ENCODE data around the gene F9. TPM values are rescaled to one million over a fixed set of nuclear protein-coding genes. Genes with fewer than 3 reads are reported as not detected.
"Not testable (repeated sequence)": the region's sequence is repeated elsewhere in the genome, so short reads cannot be mapped to it uniquely, and the experiment has no call there.

F9 gene
- polyA plus RNA-seq (2013, experiment 1 of 4), result not detected
- polyA plus RNA-seq (2013, experiment 2 of 4), result not detected
- not detected for polyA plus RNA-seq (2013, experiment 3 of 4)
- polyA plus RNA-seq (2013, experiment 4 of 4), result not detected

- 95 to 100% methylated on average over 4 of the region's 4 CpGs for WGBS, 2 experiments
- Histone ChIP-seq H3K9me3 (ENCODE audit: control insufficient read depth, low read length) (no peaks in the 10 kb centered on the region), H3K36me3 (ENCODE audit: control insufficient read depth, insufficient read depth, low read length) (no peaks in the 10 kb centered on the region), H3K27me3 (ENCODE audit: control insufficient read depth, insufficient read depth, low read length, poor library complexity, severe bottlenecking) (no peaks in the 10 kb centered on the region), H3K27ac (ENCODE audit: insufficient read depth, low read depth, low read length, poor library complexity, severe bottlenecking) (no peak within 1 kb of the TSS), H3K4me3 (ENCODE audit: insufficient read depth, low read depth, low read length) (no peak within 1 kb of the TSS), H3K4me1 (ENCODE audit: control insufficient read depth, insufficient read depth, low read length) (no peaks in the 10 kb centered on the region)
Observed at GRCh38 chrX:139530550-139530949, at the start of gene F9. Gene F9 (plus strand): TSS chrX:139530739. CDS start chrX:139530765, 26 bp downstream.

GRCh38 chrX:139483699-139484098 lies 46.8 kb upstream of the F9 start:
- 83 to 94% methylated on average over 2 of the region's 2 CpGs for WGBS, 2 experiments

GRCh38 chrX:139484591-139484990 lies 45.9 kb upstream of the F9 start:
- H3K27me3 ChIP-seq (ENCODE audit: control insufficient read depth, insufficient read depth, low read length, poor library complexity, severe bottlenecking), result no peaks in the 10 kb centered on the region
- no peak overlapping the region for H3K4me3 ChIP-seq (ENCODE audit: insufficient read depth, low read depth, low read length)
- no peak overlapping the region for H3K27ac ChIP-seq (ENCODE audit: insufficient read depth, low read depth, low read length, poor library complexity, severe bottlenecking)
- H3K4me1 ChIP-seq (ENCODE audit: control insufficient read depth, insufficient read depth, low read length), result no peaks in the 10 kb centered on the region
- WGBS, 2 experiments, result 90 to 97% methylated on average over 1 to 2 of the region's 2 CpGs
- H3K9me3 ChIP-seq (ENCODE audit: control insufficient read depth, low read length), result no peaks in the 10 kb centered on the region
- no peaks in the 10 kb centered on the region for H3K36me3 ChIP-seq (ENCODE audit: control insufficient read depth, insufficient read depth, low read length)

More at GRCh38 chrX:139483699-139484098, 46.8 kb upstream of the F9 start:
- Histone ChIP-seq H3K4me1 (ENCODE audit: control insufficient read depth, insufficient read depth, low read length) (no peaks in the 10 kb centered on the region), H3K9me3 (ENCODE audit: control insufficient read depth, low read length) (no peaks in the 10 kb centered on the region), H3K27ac (ENCODE audit: insufficient read depth, low read depth, low read length, poor library complexity, severe bottlenecking) (no peak overlapping the region), H3K27me3 (ENCODE audit: control insufficient read depth, insufficient read depth, low read length, poor library complexity, severe bottlenecking) (no peaks in the 10 kb centered on the region), H3K4me3 (ENCODE audit: insufficient read depth, low read depth, low read length) (no peak overlapping the region), H3K36me3 (ENCODE audit: control insufficient read depth, insufficient read depth, low read length) (no peaks in the 10 kb centered on the region)

- no peak overlapping the region for H3K27ac ChIP-seq (ENCODE audit: insufficient read depth, low read depth, low read length, poor library complexity, severe bottlenecking)
- 86% methylated on average over 5 of the region's 5 CpGs for WGBS, 2 experiments
Observed at GRCh38 chrX:139495324-139495723, 35.2 kb upstream of the F9 start.

GRCh38 chrX:139506333-139506732 lies 24.2 kb upstream of the F9 start:
- Histone ChIP-seq H3K27ac (ENCODE audit: insufficient read depth, low read depth, low read length, poor library complexity, severe bottlenecking) (no peak overlapping the region), H3K36me3 (ENCODE audit: control insufficient read depth, insufficient read depth, low read length) (no peaks in the 10 kb centered on the region), H3K27me3 (ENCODE audit: control insufficient read depth, insufficient read depth, low read length, poor library complexity, severe bottlenecking) (no peaks in the 10 kb centered on the region), H3K4me1 (ENCODE audit: control insufficient read depth, insufficient read depth, low read length) (no peaks in the 10 kb centered on the region), H3K9me3 (ENCODE audit: control insufficient read depth, low read length) (no peaks in the 10 kb centered on the region), H3K4me3 (ENCODE audit: insufficient read depth, low read depth, low read length) (no peak overlapping the region)

More at GRCh38 chrX:139495324-139495723, 35.2 kb upstream of the F9 start:
- Histone ChIP-seq H3K4me3 (ENCODE audit: insufficient read depth, low read depth, low read length) (no peak overlapping the region), H3K9me3 (ENCODE audit: control insufficient read depth, low read length) (no peaks in the 10 kb centered on the region), H3K27me3 (ENCODE audit: control insufficient read depth, insufficient read depth, low read length, poor library complexity, severe bottlenecking) (no peaks in the 10 kb centered on the region), H3K36me3 (ENCODE audit: control insufficient read depth, insufficient read depth, low read length) (no peaks in the 10 kb centered on the region), H3K4me1 (ENCODE audit: control insufficient read depth, insufficient read depth, low read length) (no peaks in the 10 kb centered on the region)

GRCh38 chrX:139508099-139508498 lies 22.4 kb upstream of the F9 start:
- no peaks in the 10 kb centered on the region for H3K36me3 ChIP-seq (ENCODE audit: control insufficient read depth, insufficient read depth, low read length)
- H3K27me3 ChIP-seq (ENCODE audit: control insufficient read depth, insufficient read depth, low read length, poor library complexity, severe bottlenecking), result no peaks in the 10 kb centered on the region
- no peak overlapping the region for H3K4me3 ChIP-seq (ENCODE audit: insufficient read depth, low read depth, low read length)
- no peaks in the 10 kb centered on the region for H3K9me3 ChIP-seq (ENCODE audit: control insufficient read depth, low read length)
- WGBS, 2 experiments, result 67 to 70% methylated on average over 8 of the region's 8 CpGs
- no peak overlapping the region for H3K27ac ChIP-seq (ENCODE audit: insufficient read depth, low read depth, low read length, poor library complexity, severe bottlenecking)
- H3K4me1 ChIP-seq (ENCODE audit: control insufficient read depth, insufficient read depth, low read length), result no peaks in the 10 kb centered on the region

- Histone ChIP-seq H3K4me3 (ENCODE audit: insufficient read depth, low read depth, low read length) (no peak overlapping the region), H3K27me3 (ENCODE audit: control insufficient read depth, insufficient read depth, low read length, poor library complexity, severe bottlenecking) (no peaks in the 10 kb centered on the region), H3K4me1 (ENCODE audit: control insufficient read depth, insufficient read depth, low read length) (no peaks in the 10 kb centered on the region), H3K27ac (ENCODE audit: insufficient read depth, low read depth, low read length, poor library complexity, severe bottlenecking) (no peak overlapping the region), H3K36me3 (ENCODE audit: control insufficient read depth, insufficient read depth, low read length) (no peaks in the 10 kb centered on the region), H3K9me3 (ENCODE audit: control insufficient read depth, low read length) (no peaks in the 10 kb centered on the region)
- WGBS, 2 experiments, result 100% methylated on average over 1 of the region's 2 CpGs
Observed at GRCh38 chrX:139518475-139518874, 12.1 kb upstream of the F9 start.

- not testable (repeated sequence) for H3K4me1 ChIP-seq (ENCODE audit: control insufficient read depth, insufficient read depth, low read length); H3K36me3 ChIP-seq (ENCODE audit: control insufficient read depth, insufficient read depth, low read length); H3K4me3 ChIP-seq (ENCODE audit: insufficient read depth, low read depth, low read length); H3K27me3 ChIP-seq (ENCODE audit: control insufficient read depth, insufficient read depth, low read length, poor library complexity, severe bottlenecking); H3K27ac ChIP-seq (ENCODE audit: insufficient read depth, low read depth, low read length, poor library complexity, severe bottlenecking); H3K9me3 ChIP-seq (ENCODE audit: control insufficient read depth, low read length)
- 90 to 96% methylated on average over 2 to 3 of the region's 3 CpGs for WGBS, 2 experiments
Observed at GRCh38 chrX:139528829-139529228, 1.7 kb upstream of the F9 start.

- no peaks in the 10 kb centered on the region for H3K4me1 ChIP-seq (ENCODE audit: control insufficient read depth, insufficient read depth, low read length)
- H3K27ac ChIP-seq (ENCODE audit: insufficient read depth, low read depth, low read length, poor library complexity, severe bottlenecking), result no peak overlapping the region
- no peaks in the 10 kb centered on the region for H3K9me3 ChIP-seq (ENCODE audit: control insufficient read depth, low read length)
- no peak overlapping the region for H3K4me3 ChIP-seq (ENCODE audit: insufficient read depth, low read depth, low read length)
- H3K36me3 ChIP-seq (ENCODE audit: control insufficient read depth, insufficient read depth, low read length), result no peaks in the 10 kb centered on the region
- no peaks in the 10 kb centered on the region for H3K27me3 ChIP-seq (ENCODE audit: control insufficient read depth, insufficient read depth, low read length, poor library complexity, severe bottlenecking)
- 91 to 93% methylated on average over 4 of the region's 4 CpGs for whole genome bisulfite sequencing, 2 experiments
Observed at GRCh38 chrX:139532834-139533233, 2.3 kb downstream of the F9 start.

GRCh38 chrX:139533444-139533843 lies 2.9 kb downstream of the F9 start:
- Histone ChIP-seq H3K4me1 (ENCODE audit: control insufficient read depth, insufficient read depth, low read length) (no peaks in the 10 kb centered on the region), H3K9me3 (ENCODE audit: control insufficient read depth, low read length) (no peaks in the 10 kb centered on the region), H3K4me3 (ENCODE audit: insufficient read depth, low read depth, low read length) (no peak overlapping the region), H3K27me3 (ENCODE audit: control insufficient read depth, insufficient read depth, low read length, poor library complexity, severe bottlenecking) (no peaks in the 10 kb centered on the region), H3K27ac (ENCODE audit: insufficient read depth, low read depth, low read length, poor library complexity, severe bottlenecking) (no peak overlapping the region), H3K36me3 (ENCODE audit: control insufficient read depth, insufficient read depth, low read length) (no peaks in the 10 kb centered on the region)
- WGBS, 2 experiments, result 84 to 87% methylated on average over 4 of the region's 4 CpGs

Measured in ectodermal cell (in vitro differentiated cells).